GM12872 (cell line): ENCODE data around the gene DOHH.

Experiments
- CTCF ChIP-seq: IDR thresholded peaks from 3 replicates; pipeline ENCODE4 v1.5.1; 2011; ENCODE audit warnings: low read depth, mild to moderate bottlenecking, low read length, moderate library complexity; ENCODE audit not compliant: insufficient read depth

DOHH gene

GRCh38 chr19:3521104-3521445 is 20.6 kb upstream of the DOHH start:
- no peak for TF ChIP-seq CTCF

DNA sequence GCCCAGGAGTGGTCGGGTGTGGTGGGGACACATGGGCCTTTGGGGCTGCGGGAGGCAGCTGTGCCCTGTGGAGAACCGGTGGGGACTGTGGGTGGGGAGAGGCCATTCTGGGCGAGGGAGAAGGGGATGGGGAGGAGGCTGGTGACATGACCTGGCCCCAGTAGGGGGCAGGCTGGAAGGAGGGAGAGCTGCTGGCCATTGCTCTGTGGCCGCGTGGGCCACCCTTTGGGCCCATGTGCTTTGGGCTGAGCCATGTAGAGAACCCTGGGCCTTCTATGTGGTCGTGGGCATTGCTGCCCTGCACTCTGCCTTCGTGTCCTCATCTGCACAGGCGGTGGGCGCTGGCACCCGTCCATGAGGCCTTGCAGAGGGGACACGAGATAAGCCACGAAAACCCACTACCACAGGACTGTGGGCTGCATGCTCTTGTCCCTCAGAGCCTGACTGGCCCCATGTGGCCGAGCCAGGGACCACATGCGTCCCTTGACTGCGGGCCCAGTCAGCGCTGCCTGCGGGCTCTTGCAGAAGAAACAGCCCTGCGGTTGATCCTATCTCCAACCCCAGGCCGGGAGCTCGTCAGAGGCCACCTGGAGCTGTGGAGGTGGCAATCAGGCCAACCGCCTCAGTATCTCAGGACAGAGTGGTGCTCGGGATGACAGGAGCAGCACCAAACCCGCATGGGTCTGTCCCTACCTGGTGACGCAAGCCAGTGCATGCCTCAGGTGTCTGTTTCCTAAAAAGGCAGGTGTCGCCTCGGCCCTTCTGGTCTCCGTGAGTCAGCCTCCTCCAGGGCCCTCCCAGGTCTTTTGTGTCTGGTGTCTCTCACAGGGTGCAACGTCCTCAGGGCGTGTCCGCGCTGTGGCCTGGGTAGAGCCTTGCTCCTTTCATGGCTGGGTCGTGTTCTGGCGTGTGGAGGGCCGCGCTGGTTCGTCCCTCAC is 20.0 kb upstream of the DOHH start:
- no peak for TF ChIP-seq CTCF

DNA sequence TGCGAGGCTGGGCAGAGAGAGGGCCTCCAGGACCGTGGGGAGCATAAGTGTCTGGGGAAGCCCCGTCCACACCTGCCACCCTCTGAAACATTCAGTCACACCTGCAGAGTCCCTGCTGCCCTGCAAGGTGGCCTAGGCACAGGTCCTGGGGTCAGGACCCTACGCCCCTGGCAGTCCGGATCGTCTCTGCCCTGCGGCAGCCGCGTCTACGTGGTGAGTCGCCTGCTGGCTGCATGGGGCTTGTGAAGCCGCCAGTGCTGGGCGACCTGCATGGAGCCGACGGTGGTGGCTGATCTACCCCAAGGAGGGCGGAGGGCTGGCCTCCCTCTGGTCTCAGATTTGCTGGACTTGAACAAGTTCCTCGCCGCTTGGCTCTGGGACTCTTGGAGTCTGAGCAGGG is 18.7 kb upstream of the DOHH start:
- no peak for TF ChIP-seq CTCF

GRCh38 chr19:3518659-3519058 is 18.2 kb upstream of the DOHH start:
- TF ChIP-seq CTCF, result no peak

DNA sequence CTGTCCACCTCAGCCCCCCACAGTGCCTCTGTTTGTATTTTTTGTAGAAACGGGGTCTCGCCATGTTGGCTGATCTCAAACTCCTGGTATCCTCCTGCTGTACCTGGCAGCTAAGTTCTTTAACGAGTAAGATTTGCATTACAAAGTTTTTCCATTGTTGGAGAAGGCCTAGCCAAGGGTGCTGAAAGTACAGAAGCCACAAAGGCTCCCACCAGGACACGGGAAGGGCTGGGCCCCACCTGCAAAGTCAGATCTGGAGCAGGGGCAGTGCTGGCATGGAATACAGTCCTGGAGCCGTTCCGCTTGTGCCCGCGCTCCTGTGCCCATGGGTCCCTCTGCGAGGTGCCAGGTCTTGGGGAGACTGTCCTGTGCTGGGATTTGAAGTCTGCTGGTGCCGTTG is 17.8 kb upstream of the DOHH start:
- no peak for TF ChIP-seq CTCF

DNA sequence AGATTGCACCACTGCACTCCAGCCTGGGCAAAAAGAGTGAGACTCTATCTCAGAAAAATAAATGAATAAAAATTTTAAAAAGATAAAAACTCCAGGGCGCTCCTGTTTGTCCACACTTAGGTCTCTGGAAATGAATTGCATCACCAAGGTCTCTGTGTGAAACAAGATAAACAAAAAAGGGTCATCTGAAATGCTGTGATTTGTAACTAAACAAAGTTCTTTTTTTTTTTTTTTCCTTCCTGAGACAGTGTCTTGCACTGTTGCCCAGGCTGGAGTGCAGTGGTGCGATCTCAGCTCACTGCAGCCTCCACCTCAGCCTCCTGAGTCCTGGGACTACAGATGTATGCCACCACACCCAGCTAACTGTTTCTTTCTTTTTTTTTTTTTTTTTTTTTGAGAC is 17.2 kb upstream of the DOHH start:
- TF ChIP-seq CTCF, result no peak

DNA sequence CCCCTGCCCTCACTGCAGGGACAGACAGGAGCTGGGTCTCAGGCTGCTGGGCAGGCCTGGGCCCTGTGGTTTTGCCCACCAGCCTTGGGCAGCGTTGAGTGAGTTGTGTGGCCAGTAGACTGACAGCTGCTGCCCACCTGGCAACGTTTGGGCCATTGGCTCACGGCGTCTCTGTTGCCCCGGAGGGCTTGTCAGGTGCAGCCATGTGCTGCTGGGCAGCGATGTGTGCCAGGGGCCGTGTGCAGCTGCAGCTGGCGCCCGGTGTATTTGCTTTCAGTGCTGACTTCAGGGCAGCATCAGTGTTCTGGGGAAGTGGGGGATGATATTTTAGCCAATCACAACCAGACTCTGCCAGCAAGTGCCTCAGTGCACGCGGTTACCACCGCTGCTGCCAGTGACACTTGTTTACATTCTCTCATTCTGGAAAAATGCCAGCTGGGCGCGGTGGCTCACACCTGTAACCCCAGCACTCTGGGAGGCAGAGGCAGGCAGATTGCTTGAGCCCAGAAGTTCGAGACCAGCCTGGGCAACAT is 16.3 kb upstream of the DOHH start:
- TF ChIP-seq CTCF, result no peak
